IMR-90 (cell line): Measurements from ENCODE around the gene PLA2G4D. TPM values are rescaled to one million over a fixed set of nuclear protein-coding genes. Genes with fewer than 3 reads are reported as not detected.
A peak's percentile ranks its signal among the peaks of the same experiment; 100 is the strongest.

Source experiments
- ATAC-seq: fragments of 200-7000 bp; cut with Tn5 transposase; 2 replicates; pipeline ENCODE4 v1.9.1; 2020; ENCODE audit warnings: low read depth, mild to moderate bottlenecking, moderate library complexity
- BruUV-seq: library from RNA; stranded (reverse); fragments of 400-500 nt; replicated peaks from 2 replicates; lab custom pipeline; 2021; lab: Mats Ljungman, UMichigan
- CTCF ChIA-PET: fragments of 300-600 bp; formaldehyde crosslinking; extraction: SDS; loops from one replicate; lab custom pipeline; 2021; ENCODE audit warnings: antibody characterized with exemption; lab: Yijun Ruan, JAX
- POLR2A ChIA-PET: fragments of 300-600 bp; sonication (Branson Sonifier 250); formaldehyde crosslinking; loops from one replicate; lab custom pipeline; 2022; ENCODE audit warnings: antibody characterized with exemption; ENCODE audit not compliant: unreplicated experiment; lab: Charles Lee
- DNase-seq: peaks from one replicate; pipeline ENCODE4 v3.0.0; 2013
- H2AFZ ChIP-seq: replicated peaks from 2 replicates; pipeline ENCODE3; 2013; ENCODE audit warnings: low read length, mild to moderate bottlenecking; ENCODE audit not compliant: poor library complexity
- H2AK5ac ChIP-seq: 2 replicates; pipeline ENCODE4 v1.6.1; 2013; ENCODE audit warnings: low read depth, low read length, inconsistent platforms
- H2AK9ac ChIP-seq: replicated peaks from 2 replicates; pipeline ENCODE3; 2013; ENCODE audit warnings: mild to moderate bottlenecking, low read depth, low read length, moderate library complexity; ENCODE audit not compliant: poor library complexity
- H2BK120ac ChIP-seq: 2 replicates; pipeline ENCODE4 v1.6.1; 2013; ENCODE audit warnings: low read depth, low read length, inconsistent platforms
- H2BK15ac ChIP-seq: 3 replicates; pipeline ENCODE4 v1.6.1; 2013; ENCODE audit warnings: low read depth, low read length, inconsistent platforms
- H2BK20ac ChIP-seq: 2 replicates; pipeline ENCODE4 v1.6.1; 2013; ENCODE audit warnings: low read depth, mild to moderate bottlenecking, inconsistent platforms, low read length, moderate library complexity
- H2BK5ac ChIP-seq: 2 replicates; pipeline ENCODE4 v1.6.1; 2013; ENCODE audit warnings: mild to moderate bottlenecking, low read depth, low read length, inconsistent platforms; ENCODE audit not compliant: poor library complexity, severe bottlenecking
- H3K14ac ChIP-seq: replicated peaks from 2 replicates; pipeline ENCODE4 v1.6.1; 2013; ENCODE audit warnings: low read depth, low read length, inconsistent platforms
- H3K18ac ChIP-seq: 2 replicates; pipeline ENCODE4 v1.6.1; 2013; ENCODE audit warnings: low read depth, low read length, control low read depth
- H3K23ac ChIP-seq: 2 replicates; pipeline ENCODE4 v1.6.1; 2013; ENCODE audit warnings: low read depth, low read length, inconsistent platforms
- H3K27ac ChIP-seq: 2 replicates; pipeline ENCODE4 v1.5.1; 2013; ENCODE audit warnings: mild to moderate bottlenecking, control low read depth, low read length; ENCODE audit not compliant: insufficient read depth
- H3K27me3 ChIP-seq: 2 replicates; pipeline ENCODE4 v1.6.1; 2013; ENCODE audit warnings: low read length; ENCODE audit not compliant: control insufficient read depth, insufficient read depth
- H3K36me3 ChIP-seq: 2 replicates; pipeline ENCODE4 v1.6.1; 2013; ENCODE audit warnings: low read length, mixed read lengths; ENCODE audit not compliant: control insufficient read depth, insufficient read depth
- H3K4ac ChIP-seq: 2 replicates; pipeline ENCODE4 v1.6.1; 2013; ENCODE audit warnings: low read depth, low read length, inconsistent platforms
- H3K4me1 ChIP-seq: 2 replicates; pipeline ENCODE4 v1.6.1; 2013; ENCODE audit warnings: low read length, mixed read lengths; ENCODE audit not compliant: control insufficient read depth, insufficient read depth
- H3K4me2 ChIP-seq: 2 replicates; pipeline ENCODE4 v1.6.1; 2013; ENCODE audit warnings: low read depth, mild to moderate bottlenecking, control low read depth, low read length, moderate library complexity
- H3K4me3 ChIP-seq: 2 replicates; pipeline ENCODE4 v1.5.1; 2013; ENCODE audit warnings: low read depth, mild to moderate bottlenecking, control low read depth, low read length, moderate library complexity; ENCODE audit not compliant: insufficient read depth
- H3K56ac ChIP-seq: 2 replicates; pipeline ENCODE4 v1.6.1; 2013; ENCODE audit warnings: low read length, inconsistent platforms; ENCODE audit not compliant: insufficient read depth; ENCODE audit errors: extremely low read depth
- H3K79me1 ChIP-seq, 2 experiments: 2 replicates each; pipeline ENCODE4 v1.6.1; 2013; ENCODE audit warnings: low read length in 2 of 2, inconsistent platforms in 1 of 2, low read depth in 1 of 2
- H3K9ac ChIP-seq: 2 replicates; pipeline ENCODE4 v1.6.1; 2013; ENCODE audit warnings: low read depth, low read length, control low read depth
- H3K9me1 ChIP-seq: 2 replicates; pipeline ENCODE4 v1.6.1; 2013; ENCODE audit warnings: low read length, inconsistent platforms; ENCODE audit not compliant: insufficient read depth
- H3K9me3 ChIP-seq: 2 replicates; pipeline ENCODE4 v1.6.1; 2013; ENCODE audit warnings: low read length; ENCODE audit not compliant: control insufficient read depth, insufficient read depth
- H4K20me1 ChIP-seq: 2 replicates; pipeline ENCODE4 v1.6.1; 2013; ENCODE audit warnings: low read length, inconsistent platforms; ENCODE audit not compliant: insufficient read depth
- H4K5ac ChIP-seq: 2 replicates; pipeline ENCODE4 v1.6.1; 2013; ENCODE audit warnings: mild to moderate bottlenecking, low read depth, low read length, control low read depth
- H4K8ac ChIP-seq, 2 experiments: 2 replicates each; pipeline ENCODE4 v1.6.1; 2013; ENCODE audit warnings: low read depth in 2 of 2, low read length in 2 of 2, control low read depth in 1 of 2, inconsistent platforms in 1 of 2
- H4K91ac ChIP-seq: 2 replicates; pipeline ENCODE4 v1.6.1; 2013; ENCODE audit warnings: low read depth, low read length, inconsistent platforms; ENCODE audit not compliant: insufficient read depth
- BHLHE40 ChIP-seq: fragments of 150-350 bp; IDR thresholded peaks from 2 replicates; pipeline ENCODE4 v1.6.1; 2016; ENCODE audit warnings: mild to moderate bottlenecking, low read depth, low read length
- CHD1 ChIP-seq: IDR thresholded peaks from 2 replicates; pipeline ENCODE4 v1.6.1; 2012; ENCODE audit warnings: low read depth, low read length, improper control_type of control experiment
- FOS ChIP-seq: fragments of 150-350 bp; IDR thresholded peaks from 2 replicates; pipeline ENCODE4 v1.6.1; 2016; ENCODE audit warnings: low read depth, low read length
- MAFK ChIP-seq: IDR thresholded peaks from 2 replicates; pipeline ENCODE4 v1.6.1; 2012; ENCODE audit warnings: low read depth, low read length, improper control_type of control experiment
- NFE2L2 ChIP-seq: fragments of 150-350 bp; IDR thresholded peaks from 2 replicates; pipeline ENCODE4 v1.6.1; 2016; ENCODE audit warnings: low read depth, mild to moderate bottlenecking, low read length
- POLR2A ChIP-seq: IDR thresholded peaks from 2 replicates; pipeline ENCODE4 v1.6.1; 2012; ENCODE audit warnings: mild to moderate bottlenecking, low read depth, low read length
- RFX5 ChIP-seq: IDR thresholded peaks from 2 replicates; pipeline ENCODE4 v1.8.0; 2012; ENCODE audit warnings: low read depth, mild to moderate bottlenecking, low read length, moderate library complexity
- SMC3 ChIP-seq: fragments of 150-350 bp; IDR thresholded peaks from 2 replicates; pipeline ENCODE4 v1.6.1; 2016; ENCODE audit warnings: low read depth, mild to moderate bottlenecking, antibody characterized with exemption, low read length, moderate library complexity
- WGBS, 2 experiments: methylation state at CpG; one replicate each; pipeline versions ENCODE4 v1.1.5 to v1.1.7; 2013; ENCODE audit warnings: missing lambda C conversion rate in 2 of 2; ENCODE audit not compliant: insufficient read length in 1 of 2; ENCODE audit errors: extremely low coverage in 2 of 2; 5-methylcytosine and 5-hydroxymethylcytosine counted together
- dilution Hi-C: fragments of 300-500 bp; cut with HindIII; formaldehyde crosslinking; loops from one replicate; pipeline ENCODE4 v1.14.3; 2018; ENCODE audit warnings: low sequenced_read_pairs; ENCODE audit not compliant: unreplicated experiment
- in situ Hi-C: fragments of 300-500 bp; cut with MboI; formaldehyde crosslinking; loops from 3 replicates; pipeline ENCODE4 v1.14.3; 2019; ENCODE audit warnings: low sequenced_read_pairs, inconsistent platforms, mixed read lengths
- intact Hi-C: fragments of 100-400 bp; cut with micrococcal nuclease; formaldehyde crosslinking; loops from 2 replicates; pipeline ENCODE4 v1.10.0; 2022
- polyA plus RNA-seq, 3 experiments: library from polyadenylated mRNA; depleted of rRNA; stranded (reverse); fragments of >200 nt; gene quantifications; 2 replicates each; pipeline ENCODE4 v1.2.3, GENCODE V29; 2012; ENCODE audit warnings: low replicate concordance in 1 of 3
- total RNA-seq: library from RNA; depleted of rRNA; stranded (reverse); fragments of >200 nt; gene quantifications from 2 replicates; pipeline ENCODE4 v1.2.3, GENCODE V29; 2012
- TF ChIP-seq, protein P1 (sequence below): fragments of 150-350 bp; IDR thresholded peaks from 2 replicates; pipeline ENCODE4 v1.6.1; 2016; ENCODE audit warnings: low read depth, mild to moderate bottlenecking, low read length, moderate library complexity, borderline replicate concordance
- TF ChIP-seq, protein P2 (sequence below): fragments of 150-350 bp; IDR thresholded peaks from 2 replicates; pipeline ENCODE4 v1.6.1; 2017; ENCODE audit warnings: mild to moderate bottlenecking, antibody characterized with exemption, low read length, low read depth
- TF ChIP-seq, protein P3 (sequence below): conservative IDR thresholded peaks from 2 replicates; pipeline ENCODE4 v1.5.1; 2012; ENCODE audit warnings: mild to moderate bottlenecking, low read depth, low read length, improper control_type of control experiment

The PLA2G4D gene
- total and polyA plus RNA-seq, 2 of the 4 experiments (the other 2 are of a cell fraction), result not detected

DNA sequence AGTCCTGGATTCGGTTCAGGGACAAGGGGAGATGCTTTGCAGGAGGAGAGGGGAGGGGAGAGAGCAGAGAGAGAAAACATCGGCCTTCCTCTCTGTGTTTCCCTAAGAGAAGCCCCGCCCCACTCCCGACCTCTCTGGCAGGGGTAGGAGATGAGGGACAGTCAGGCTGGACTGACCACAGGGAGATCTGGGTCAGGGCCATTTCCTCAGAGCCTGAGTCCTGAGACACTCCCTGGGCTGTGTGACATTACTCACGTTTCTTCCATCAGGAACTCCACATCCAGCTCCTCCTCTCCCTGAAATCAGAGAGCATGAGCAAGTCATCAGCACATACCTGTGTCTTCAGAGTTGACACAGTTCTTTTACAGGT, 9.1 kb downstream of the PLA2G4D start:
- dilution Hi-C loops, result no loop called here
- no peak for DNase-seq

More for the DNA sequence above, 9.1 kb downstream of the PLA2G4D start:
- Histone ChIP-seq H2BK20ac (no peak overlapping the region), H3K18ac (no peak overlapping the region), H3K4ac (no peak overlapping the region), H3K9me3 (no peaks in the 10 kb centered on the region), H2AFZ (no peak overlapping the region), H3K36me3 (no peaks in the 10 kb centered on the region), H4K91ac (no peak overlapping the region), H3K4me2 (no peak overlapping the region), H3K27me3 (peaks cover 82% of the 10 kb centered on the region), H2AK5ac (no peak overlapping the region), H2BK15ac (no peak overlapping the region), H3K9me1 (no peaks in the 10 kb centered on the region), H3K27ac (no peak overlapping the region), H2BK120ac (no peak overlapping the region), H2AK9ac (peak overlapping the region; percentile 40), H4K20me1 (no peaks in the 10 kb centered on the region), H4K8ac (no peak overlapping the region), H3K79me1 (no peaks in the 10 kb centered on the region), H3K56ac (no peak overlapping the region), H2BK5ac (no peak overlapping the region), H3K9ac (no peak overlapping the region), H3K4me1 (no peaks in the 10 kb centered on the region), H3K4me3 (no peak overlapping the region), H4K5ac (no peak overlapping the region), H3K14ac (no peak overlapping the region), H3K23ac (no peak overlapping the region)
- TF ChIP-seq NFE2L2 (no peak), FOS (no peak), POLR2A (no peak), BHLHE40 (no peak), CHD1 (no peak), RFX5 (no peak), MAFK (no peak), SMC3 (no peak)
- TF ChIP-seq, protein P1, sequence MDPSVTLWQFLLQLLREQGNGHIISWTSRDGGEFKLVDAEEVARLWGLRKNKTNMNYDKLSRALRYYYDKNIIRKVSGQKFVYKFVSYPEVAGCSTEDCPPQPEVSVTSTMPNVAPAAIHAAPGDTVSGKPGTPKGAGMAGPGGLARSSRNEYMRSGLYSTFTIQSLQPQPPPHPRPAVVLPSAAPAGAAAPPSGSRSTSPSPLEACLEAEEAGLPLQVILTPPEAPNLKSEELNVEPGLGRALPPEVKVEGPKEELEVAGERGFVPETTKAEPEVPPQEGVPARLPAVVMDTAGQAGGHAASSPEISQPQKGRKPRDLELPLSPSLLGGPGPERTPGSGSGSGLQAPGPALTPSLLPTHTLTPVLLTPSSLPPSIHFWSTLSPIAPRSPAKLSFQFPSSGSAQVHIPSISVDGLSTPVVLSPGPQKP, result no peak
- TF ChIP-seq, protein P2, sequence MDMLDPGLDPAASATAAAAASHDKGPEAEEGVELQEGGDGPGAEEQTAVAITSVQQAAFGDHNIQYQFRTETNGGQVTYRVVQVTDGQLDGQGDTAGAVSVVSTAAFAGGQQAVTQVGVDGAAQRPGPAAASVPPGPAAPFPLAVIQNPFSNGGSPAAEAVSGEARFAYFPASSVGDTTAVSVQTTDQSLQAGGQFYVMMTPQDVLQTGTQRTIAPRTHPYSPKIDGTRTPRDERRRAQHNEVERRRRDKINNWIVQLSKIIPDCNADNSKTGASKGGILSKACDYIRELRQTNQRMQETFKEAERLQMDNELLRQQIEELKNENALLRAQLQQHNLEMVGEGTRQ, result no peak
- TF ChIP-seq, protein P3, sequence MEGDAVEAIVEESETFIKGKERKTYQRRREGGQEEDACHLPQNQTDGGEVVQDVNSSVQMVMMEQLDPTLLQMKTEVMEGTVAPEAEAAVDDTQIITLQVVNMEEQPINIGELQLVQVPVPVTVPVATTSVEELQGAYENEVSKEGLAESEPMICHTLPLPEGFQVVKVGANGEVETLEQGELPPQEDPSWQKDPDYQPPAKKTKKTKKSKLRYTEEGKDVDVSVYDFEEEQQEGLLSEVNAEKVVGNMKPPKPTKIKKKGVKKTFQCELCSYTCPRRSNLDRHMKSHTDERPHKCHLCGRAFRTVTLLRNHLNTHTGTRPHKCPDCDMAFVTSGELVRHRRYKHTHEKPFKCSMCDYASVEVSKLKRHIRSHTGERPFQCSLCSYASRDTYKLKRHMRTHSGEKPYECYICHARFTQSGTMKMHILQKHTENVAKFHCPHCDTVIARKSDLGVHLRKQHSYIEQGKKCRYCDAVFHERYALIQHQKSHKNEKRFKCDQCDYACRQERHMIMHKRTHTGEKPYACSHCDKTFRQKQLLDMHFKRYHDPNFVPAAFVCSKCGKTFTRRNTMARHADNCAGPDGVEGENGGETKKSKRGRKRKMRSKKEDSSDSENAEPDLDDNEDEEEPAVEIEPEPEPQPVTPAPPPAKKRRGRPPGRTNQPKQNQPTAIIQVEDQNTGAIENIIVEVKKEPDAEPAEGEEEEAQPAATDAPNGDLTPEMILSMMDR, result no peak
- 17% methylated on average over 1 of the region's 5 CpGs; no CpG with 5 or more reads in 1 of the 2 experiments for WGBS, 2 experiments
- in situ Hi-C loops (no loop called here), intact Hi-C loops (loop anchor here (5.0 kb wide), 1 partner anchor 52 kb away; no protein-coding TSS in a partner anchor)
- no peak for ATAC-seq
- ChIA-PET POLR2A (interaction anchor here (0.6 kb wide), 1 partner anchor 1335 kb away, joined by 4 read pairs; no protein-coding TSS in a partner anchor), CTCF (interaction anchor here (1.9 kb wide), 1 partner anchor 10 kb away, joined by 5 read pairs; no protein-coding TSS in a partner anchor)
- BruUV-seq, result no TSS peak
